NB4 (cell line): ENCODE measurements around the gene GRPEL1.
"Not testable (repeated sequence)": the region's sequence is repeated elsewhere in the genome, so short reads cannot be mapped to it uniquely, and the experiment has no call there.

ENCODE experiments used
- DNase-seq: peaks from one replicate; pipeline ENCODE4 v3.0.0; 2010; ENCODE audit warnings: low read depth
- H3K4me3 ChIP-seq: one replicate; pipeline ENCODE4 v1.5.1; 2011; ENCODE audit warnings: mild to moderate bottlenecking, low read depth, low read length, moderate library complexity
- CTCF ChIP-seq: IDR thresholded peaks from one replicate; pipeline ENCODE4 v1.5.1; 2012; ENCODE audit warnings: low read depth, low read length
- MAX ChIP-seq: IDR thresholded peaks from 2 replicates; pipeline ENCODE4 v1.6.1; 2011; ENCODE audit warnings: low read depth, low read length
- MYC ChIP-seq: IDR thresholded peaks from 2 replicates; pipeline ENCODE4 v1.6.1; 2011; ENCODE audit warnings: low read depth, low read length
- POLR2A ChIP-seq: IDR thresholded peaks from 2 replicates; pipeline ENCODE4 v1.6.1; 2011; ENCODE audit warnings: mild to moderate bottlenecking; ENCODE audit not compliant: insufficient read length; ENCODE audit errors: extremely low read depth

Gene GRPEL1

GRCh38 chr4:7087036-7087435 lies 19.2 kb upstream of the GRPEL1 start:
- H3K4me3 ChIP-seq, result no peak overlapping the region

DNA sequence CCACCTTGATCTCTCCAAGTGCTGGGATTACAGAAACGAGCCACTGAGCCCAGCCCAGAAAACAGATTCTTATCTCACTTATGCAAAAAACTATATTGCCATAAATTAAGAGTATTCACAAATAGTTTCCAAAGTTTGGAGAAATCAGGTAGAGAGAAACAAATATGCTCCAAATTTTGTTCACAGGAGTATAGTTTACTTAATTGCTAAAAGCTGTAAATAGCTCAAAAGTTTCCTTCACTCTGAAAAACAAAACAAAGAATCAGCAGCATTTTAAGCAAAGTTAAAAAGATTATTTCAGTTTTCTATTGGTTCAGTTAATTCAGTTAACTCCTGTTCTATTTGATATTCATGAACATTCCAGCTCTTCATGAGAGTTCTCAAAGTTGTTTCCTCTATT lies 18.5 kb upstream of the GRPEL1 start:
- no peak overlapping the region for H3K4me3 ChIP-seq
- TF ChIP-seq MAX (no peak), MYC (no peak), POLR2A (no peak), CTCF (no peak)
- no peak for DNase-seq

More at GRCh38 chr4:7087036-7087435, 19.2 kb upstream of the GRPEL1 start:
- no peak for DNase-seq
- no peak for TF ChIP-seq MYC
- TF ChIP-seq CTCF, result no peak
- no peak for TF ChIP-seq MAX
- TF ChIP-seq POLR2A, result no peak

DNA sequence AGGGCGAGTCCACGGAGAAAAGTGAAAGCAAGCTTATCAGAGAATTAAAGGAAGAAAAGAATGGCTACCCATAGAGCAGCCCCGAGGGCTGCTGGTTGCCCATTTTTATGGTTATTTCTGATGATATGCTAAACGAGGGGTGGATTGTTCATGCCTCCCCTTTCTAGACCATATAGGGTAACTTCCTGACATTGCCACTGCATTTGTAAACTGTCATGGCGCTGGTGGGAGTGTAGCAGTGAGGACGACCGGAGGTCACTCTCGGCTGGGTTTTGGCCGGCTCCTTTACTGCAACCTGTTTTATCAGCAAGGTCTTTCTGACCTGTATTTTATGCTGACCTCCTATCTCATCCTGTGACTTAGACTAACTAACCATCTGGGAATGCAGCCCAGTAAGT lies 16.7 kb upstream of the GRPEL1 start:
- not testable (repeated sequence) for DNase-seq, H3K4me3 ChIP-seq

DNA sequence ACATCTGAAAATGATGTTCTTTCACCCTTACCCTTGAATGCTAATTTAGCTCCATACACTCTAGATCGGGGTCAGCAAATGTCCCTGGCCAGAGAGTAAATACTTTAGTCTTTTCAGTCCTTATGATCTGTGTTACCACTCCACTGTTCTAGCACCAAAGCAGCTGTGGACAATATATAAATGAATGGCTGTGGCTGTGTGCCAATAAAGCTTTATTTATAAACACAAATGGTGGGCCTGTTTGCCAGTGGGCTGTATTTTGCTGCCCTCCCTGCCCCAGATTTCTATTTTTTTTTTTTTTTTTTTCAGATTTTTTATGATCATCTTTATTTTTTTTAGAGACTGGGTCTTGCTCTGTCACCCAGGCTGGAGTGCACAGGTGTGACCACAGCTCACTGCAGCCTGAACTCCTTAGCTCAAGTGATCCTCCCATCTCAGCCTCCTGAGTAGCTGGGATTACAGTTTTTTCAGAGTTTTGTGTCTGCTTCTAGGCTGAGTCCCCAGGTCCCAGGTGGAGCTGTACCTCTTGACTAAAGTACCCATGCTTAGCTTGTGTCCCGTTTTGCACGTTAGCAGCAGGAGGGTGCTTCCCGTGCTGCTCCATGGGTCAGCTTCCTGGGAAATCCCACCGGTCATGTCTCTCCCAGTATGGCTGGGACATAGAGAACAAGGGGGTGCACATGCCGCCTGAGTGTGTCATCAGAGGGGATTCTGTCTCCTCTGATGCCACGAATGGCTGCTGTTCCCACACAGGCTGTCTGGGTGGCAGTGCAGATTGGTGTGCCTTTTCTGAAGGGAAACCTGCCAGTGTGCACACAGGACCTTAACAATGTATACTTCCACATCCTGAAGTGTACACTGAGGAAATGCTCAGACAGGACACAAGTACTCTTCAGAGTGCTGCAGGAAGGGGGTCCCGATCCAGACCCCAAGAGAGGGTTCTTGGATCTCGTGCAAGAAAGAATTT lies 16.0 kb upstream of the GRPEL1 start:
- no peak for TF ChIP-seq POLR2A
- TF ChIP-seq CTCF, result no peak
- no peak for TF ChIP-seq MYC
- TF ChIP-seq MAX, result no peak
- DNase-seq, result no peak
- no peak overlapping the region for H3K4me3 ChIP-seq

DNA sequence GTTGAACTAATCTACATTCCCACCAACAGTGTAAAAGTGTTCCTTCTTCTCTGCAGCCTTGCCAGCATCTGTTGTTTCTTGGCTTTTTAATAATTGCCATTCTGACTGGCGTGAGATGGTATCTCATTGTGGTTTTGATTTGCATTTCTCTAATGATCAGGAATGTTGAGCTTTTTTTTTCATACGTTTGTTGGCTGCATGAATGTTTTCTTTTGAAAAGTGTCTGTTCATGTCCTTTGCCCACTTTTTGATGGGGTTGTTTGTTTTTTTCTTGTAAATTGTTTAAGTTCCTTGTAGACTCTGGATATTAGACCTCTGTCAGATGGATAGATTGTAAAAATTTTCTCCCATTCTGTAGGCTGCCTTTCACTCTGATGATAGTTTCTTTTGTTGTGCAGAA lies 12.0 kb upstream of the GRPEL1 start:
- H3K4me3 ChIP-seq, DNase-seq: not testable (repeated sequence)

DNA sequence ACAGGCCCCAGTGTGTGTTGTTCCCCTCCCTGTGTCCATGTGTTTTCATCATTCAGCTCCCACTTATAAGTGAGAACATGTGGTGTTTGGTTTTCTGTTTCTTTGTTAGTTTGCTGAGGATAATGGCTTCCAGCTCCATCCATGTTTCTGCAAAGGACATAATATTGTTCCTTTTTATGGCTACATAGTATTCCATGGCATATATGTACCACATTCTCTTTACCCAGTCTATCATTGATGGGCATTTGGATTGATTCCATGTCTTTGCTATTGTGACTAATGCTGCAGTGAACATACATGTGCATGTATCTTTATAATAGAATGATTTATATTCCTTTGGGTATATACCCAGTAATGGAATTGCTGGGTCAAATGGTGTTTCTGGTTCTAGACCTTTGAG lies 11.6 kb upstream of the GRPEL1 start:
- not testable (repeated sequence) for DNase-seq, H3K4me3 ChIP-seq

DNA sequence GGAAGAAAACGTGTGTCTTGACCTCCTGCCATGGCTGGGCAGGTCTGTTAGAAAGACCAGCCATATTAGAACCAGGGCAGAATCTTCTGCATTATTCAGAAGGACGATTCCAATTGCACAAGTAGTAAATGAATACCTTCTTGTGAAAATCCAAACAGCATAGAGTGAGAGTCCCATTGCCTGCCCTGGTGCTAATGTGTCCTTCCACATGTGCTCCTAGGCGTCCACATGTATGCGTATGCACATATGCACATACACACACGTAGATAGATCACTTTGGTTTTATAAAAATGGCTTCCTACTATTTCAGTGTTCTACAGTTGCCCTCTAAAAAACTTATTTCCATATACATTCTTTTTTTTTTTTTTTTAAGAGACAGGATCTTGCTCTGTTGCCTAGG lies 10.2 kb upstream of the GRPEL1 start:
- no peak overlapping the region for H3K4me3 ChIP-seq
- no peak for DNase-seq
- no peak for TF ChIP-seq MAX
- TF ChIP-seq CTCF, result no peak
- no peak for TF ChIP-seq POLR2A
- no peak for TF ChIP-seq MYC
